KOPT-K1 (cell line): Measurements from ENCODE around the gene MYB.

Source experiments
- H3K27ac ChIP-seq: fragments of 200-600 bp; sonication (generic); 2 replicates; pipeline ENCODE4 v1.5.1; 2016; ENCODE audit warnings: antibody characterized with exemption, mild to moderate bottlenecking, low read depth, low read length; ENCODE audit not compliant: poor library complexity, severe bottlenecking
- H3K36me3 ChIP-seq: fragments of 200-600 bp; sonication (generic); 2 replicates; pipeline ENCODE4 v1.5.1; 2017; ENCODE audit warnings: antibody characterized with exemption, mild to moderate bottlenecking, low read length, moderate library complexity; ENCODE audit not compliant: insufficient read depth
- H3K9me3 ChIP-seq: fragments of 200-600 bp; sonication (generic); 2 replicates; pipeline ENCODE4 v1.5.1; 2017; ENCODE audit warnings: antibody characterized with exemption, low read length, mild to moderate bottlenecking; ENCODE audit not compliant: insufficient read depth, poor library complexity, severe bottlenecking

Gene MYB

DNA sequence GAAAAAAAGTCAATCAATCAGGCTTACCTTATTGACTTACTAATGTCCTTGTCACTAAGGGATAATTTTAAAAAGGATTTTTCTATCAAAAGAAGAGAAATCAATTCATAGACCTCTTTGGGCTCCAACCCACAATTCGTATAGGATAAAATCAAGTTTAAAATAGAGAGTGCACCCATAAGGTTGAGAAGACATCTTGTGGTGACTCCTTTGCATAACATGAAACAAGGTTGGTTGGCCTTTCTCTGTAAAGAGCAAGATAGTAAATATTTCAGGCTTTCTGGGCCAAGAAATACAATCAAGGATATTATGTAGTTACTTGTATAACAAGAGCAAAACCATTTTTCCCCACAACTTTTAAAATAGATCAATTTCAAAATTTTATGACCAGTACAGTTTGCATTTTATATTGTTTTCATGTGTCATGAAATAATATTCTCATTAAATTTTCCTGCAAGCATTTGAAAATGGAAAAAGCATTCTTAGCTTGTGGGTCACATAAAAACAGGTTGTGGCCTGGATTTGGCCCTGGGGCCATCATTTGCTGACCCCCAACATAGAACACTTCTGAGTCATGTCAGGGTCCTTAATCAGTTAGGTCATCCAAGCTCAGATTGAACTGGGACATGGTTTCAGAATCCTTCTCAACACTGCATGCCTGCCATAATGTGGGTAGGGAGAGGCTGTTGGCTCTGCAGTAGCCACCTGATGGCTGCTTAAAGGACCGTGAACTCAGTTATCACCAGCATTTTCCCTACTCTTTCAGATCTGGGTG is 76.7 kb downstream of the MYB start:
- H3K36me3 ChIP-seq, result no peaks in the 10 kb centered on the region

DNA sequence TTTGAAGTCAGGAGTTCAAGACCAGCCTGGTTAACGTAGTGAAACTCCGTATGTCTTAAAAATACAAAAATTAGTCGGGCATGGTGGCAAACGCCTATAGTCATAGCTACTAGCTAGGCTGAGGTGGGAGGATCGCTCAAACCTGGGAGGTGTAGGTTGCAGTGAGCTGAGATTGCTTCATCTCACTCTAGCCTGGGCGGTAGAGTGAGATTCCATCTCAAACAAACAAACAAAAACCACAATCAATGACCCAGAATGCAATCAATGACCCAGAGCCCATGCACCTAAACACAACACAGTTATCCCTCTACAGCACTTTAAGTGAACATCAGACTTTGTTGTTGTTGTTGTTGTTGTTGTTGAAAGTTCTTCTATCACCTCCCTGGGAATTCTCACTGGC is 77.9 kb downstream of the MYB start:
- Histone ChIP-seq H3K27ac (peak overlapping the region; percentile 44), H3K36me3 (no peaks in the 10 kb centered on the region), H3K9me3 (no peaks in the 10 kb centered on the region)

More for the DNA sequence above, 76.7 kb downstream of the MYB start:
- H3K27ac ChIP-seq, result peak overlapping the region; percentile 44
- H3K9me3 ChIP-seq, result no peaks in the 10 kb centered on the region

DNA sequence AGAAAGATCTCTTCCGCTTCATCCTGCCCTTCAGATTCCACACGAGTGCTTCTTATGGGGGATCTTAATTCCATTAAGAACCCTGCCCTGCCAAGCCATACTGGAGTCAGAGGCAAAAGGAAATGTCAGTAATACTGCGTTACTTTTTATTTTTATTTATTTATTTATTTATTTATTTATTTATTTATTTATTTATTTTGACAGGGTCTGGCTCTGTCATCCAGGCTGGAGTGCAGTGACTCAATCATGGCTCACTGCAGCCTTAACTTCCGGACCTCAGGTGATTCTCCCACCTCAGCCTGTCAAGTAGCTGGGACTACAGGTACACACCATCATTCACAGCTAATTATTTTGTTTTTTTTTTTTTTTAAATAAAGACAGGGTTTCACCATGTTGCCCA is 79.5 kb downstream of the MYB start:
- Histone ChIP-seq H3K9me3 (no peaks in the 10 kb centered on the region), H3K27ac (no peak overlapping the region), H3K36me3 (no peaks in the 10 kb centered on the region)

DNA sequence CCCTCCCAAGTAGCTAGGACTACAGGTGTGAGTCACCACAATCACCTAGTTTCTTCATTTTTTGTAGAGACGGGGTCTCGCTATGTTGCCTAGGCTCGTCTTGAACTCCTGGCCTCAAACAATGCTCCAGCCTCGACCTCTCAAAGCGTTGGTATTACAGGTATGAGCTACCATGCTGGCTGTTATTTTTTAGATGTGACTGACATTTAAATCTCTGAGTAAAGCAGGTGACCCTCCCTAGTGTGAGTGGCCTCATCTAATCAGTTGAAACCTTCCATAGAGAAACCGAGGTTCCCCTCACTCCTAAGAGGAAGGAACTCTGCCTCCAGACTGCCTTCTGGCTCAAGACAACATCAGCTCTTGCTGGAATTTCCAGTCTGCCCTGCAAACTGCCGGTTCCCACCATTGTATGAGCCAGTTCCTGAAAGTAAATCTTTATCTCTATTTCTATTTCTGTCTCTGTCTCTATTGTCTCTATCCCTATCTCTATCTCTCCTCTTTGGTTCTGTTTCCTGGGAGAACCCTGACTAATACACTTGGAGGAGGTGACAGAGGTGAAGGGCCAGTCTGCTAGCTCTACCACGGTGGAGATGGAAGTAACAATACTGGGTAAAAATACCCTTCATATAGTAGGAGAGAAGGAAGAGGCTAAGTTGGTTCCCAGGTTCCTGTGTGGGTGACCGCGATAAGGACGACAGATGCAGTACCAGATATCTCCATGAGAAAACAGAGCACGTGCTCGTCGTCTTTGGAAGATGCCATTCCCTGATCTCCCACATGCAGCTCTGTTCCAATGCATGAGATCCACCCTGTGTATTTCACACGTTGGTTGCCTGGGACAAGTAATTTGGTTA is 81.0 kb downstream of the MYB start:
- H3K9me3 ChIP-seq, result no peaks in the 10 kb centered on the region
- H3K27ac ChIP-seq, result no peak overlapping the region
- H3K36me3 ChIP-seq, result no peaks in the 10 kb centered on the region

DNA sequence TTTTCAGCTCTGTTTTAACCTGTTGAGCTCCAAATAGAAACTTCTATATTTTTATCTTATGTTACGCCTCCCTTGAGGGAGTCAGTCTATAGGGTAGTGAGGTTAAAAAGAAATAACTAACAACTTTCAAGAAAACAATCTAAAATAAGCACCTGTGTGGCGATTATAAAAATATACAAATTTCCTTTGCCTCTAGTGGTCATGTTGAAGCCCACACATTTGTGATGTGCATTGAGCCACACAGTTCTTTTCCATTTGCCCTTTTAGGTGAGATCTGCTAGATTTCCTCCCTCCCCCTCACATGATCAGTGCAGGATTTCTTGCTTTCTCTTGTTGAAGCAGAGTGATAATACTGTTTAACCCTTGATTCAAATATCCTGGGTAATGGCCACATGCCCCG is 84.2 kb downstream of the MYB start:
- Histone ChIP-seq H3K9me3 (no peaks in the 10 kb centered on the region), H3K27ac (peak overlapping the region; percentile 16), H3K36me3 (no peaks in the 10 kb centered on the region)

DNA sequence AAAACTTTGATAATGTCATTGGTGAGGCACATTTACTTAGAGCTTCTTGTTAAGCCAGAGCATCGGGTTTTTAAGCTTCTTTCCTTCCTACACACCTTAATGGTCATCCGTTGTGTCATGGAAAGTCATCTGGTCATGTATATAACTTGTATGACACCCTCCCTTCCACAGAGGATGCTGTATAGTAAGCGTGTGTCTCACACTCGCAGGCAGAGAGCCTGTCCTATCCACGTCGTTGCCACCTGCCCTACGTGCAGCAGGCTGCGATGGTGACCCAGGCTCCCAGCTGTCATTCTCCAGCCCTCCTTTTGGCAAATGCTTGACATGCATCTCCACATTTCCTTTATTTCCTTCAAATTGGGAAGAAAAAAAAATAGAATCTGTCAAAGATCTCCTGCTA is 85.6 kb downstream of the MYB start:
- Histone ChIP-seq H3K27ac (peak overlapping the region; percentile 66), H3K36me3 (no peaks in the 10 kb centered on the region), H3K9me3 (no peaks in the 10 kb centered on the region)

DNA sequence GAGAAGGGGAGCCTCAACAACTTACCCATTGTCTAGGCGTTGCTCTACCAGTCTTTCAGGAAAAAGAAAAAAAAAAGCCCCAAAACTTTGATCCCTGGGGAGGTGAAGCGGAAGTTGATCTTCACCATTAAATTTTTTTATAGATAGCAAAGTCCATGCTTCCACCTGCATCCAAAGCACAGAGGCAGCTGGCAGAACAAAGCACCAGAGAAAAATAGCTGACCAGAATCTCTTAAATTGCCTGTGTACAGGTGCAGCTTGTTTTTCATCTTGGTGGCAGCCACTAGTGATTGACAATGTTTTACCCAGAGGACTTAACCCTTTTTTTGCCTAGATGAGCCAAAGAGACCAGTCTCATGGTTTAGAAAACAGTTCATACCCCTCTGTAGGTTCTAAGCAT is 86.0 kb downstream of the MYB start:
- no peaks in the 10 kb centered on the region for H3K36me3 ChIP-seq

DNA sequence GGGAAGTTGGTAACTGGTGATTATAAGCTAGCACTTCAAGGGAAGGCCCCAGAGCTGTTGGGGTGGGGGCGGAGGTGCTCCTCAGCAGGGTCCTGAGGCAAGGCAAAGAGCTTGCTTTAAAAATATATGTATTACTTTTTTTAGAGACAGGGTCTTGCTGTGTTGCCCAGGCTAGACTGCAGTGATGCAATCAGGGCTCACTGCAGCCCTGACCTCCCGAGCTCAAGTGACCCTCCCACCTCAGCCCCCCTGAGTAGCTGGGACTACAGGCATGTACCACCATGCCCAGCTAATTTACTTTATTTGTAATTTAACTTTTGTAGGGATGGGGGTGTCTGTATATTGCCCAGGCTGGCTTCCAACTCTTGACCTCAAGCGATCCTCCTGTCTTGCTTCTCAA is 87.2 kb downstream of the MYB start:
- Histone ChIP-seq H3K9me3 (no peaks in the 10 kb centered on the region), H3K36me3 (no peaks in the 10 kb centered on the region), H3K27ac (peak overlapping the region; percentile 66)

More for the DNA sequence above, 86.0 kb downstream of the MYB start:
- Histone ChIP-seq H3K9me3 (no peaks in the 10 kb centered on the region), H3K27ac (peak overlapping the region; percentile 66)

DNA sequence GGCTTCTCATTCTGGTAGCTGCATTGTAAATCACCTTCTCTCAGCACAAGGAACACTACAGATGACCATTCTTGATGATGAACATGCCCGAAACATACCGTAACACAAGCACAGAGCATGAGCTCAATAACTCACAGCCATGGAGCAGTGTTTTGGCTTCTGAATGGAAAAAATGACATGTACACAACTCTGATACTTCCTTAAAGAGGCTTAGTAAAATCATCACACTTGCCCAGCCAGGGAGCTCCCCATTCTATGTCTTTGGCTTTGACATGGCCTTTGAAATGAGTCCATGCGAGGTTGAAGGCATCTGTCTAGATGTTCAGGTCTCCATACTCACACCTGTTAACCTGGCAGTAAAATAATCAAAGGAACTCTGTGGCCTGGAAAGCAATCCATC is 87.6 kb downstream of the MYB start:
- no peaks in the 10 kb centered on the region for H3K36me3 ChIP-seq
- H3K9me3 ChIP-seq, result no peaks in the 10 kb centered on the region
- peak overlapping the region; percentile 13 for H3K27ac ChIP-seq
